Astrocyte of the spinal cord (primary cell): Measurements from ENCODE around the gene ARL4A.
A peak's percentile ranks its signal among the peaks of the same experiment; 100 is the strongest.
"Not testable (repeated sequence)": the region's sequence is repeated elsewhere in the genome, so short reads cannot be mapped to it uniquely, and the experiment has no call there.

ENCODE experiments used
- DNase-seq: peaks from one replicate; pipeline ENCODE4 v3.0.0; 2011; ENCODE audit warnings: low read depth, low spot score
- H3K4me3 ChIP-seq: 2 replicates; pipeline ENCODE4 v1.5.1; 2011; ENCODE audit warnings: low read depth, mild to moderate bottlenecking, low read length, moderate library complexity
- in situ Hi-C: cut with HindIII; loops from 2 replicates; pipeline ENCODE4 v1.10.0; 2017; ENCODE audit warnings: low sequenced_read_pairs
- TF ChIP-seq, protein P1 (sequence below): IDR thresholded peaks from 2 replicates; pipeline ENCODE4 v1.5.1; 2012; ENCODE audit warnings: low read depth, mild to moderate bottlenecking, low read length, inconsistent platforms

The ARL4A gene

DNA sequence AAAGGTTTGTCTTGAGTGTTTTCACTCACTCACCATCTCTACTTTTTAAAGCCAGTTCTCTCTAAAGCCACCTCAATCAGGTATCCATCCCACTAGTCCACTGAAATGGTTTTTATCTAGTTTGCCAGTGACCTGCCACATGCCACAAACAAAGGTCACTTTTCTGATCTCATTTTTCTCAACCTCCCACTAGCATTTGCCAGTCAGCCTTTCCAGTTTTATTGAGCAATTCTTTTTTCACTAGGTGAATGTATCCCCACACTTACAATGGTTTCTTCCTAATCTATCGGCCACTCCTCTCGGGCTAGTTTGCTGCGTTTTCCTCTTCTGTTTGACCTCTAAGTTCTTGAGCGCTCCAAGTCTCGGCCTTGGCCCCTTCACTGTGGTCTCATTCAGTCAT lies 44.9 kb upstream of the ARL4A start:
- TF ChIP-seq, protein P1, sequence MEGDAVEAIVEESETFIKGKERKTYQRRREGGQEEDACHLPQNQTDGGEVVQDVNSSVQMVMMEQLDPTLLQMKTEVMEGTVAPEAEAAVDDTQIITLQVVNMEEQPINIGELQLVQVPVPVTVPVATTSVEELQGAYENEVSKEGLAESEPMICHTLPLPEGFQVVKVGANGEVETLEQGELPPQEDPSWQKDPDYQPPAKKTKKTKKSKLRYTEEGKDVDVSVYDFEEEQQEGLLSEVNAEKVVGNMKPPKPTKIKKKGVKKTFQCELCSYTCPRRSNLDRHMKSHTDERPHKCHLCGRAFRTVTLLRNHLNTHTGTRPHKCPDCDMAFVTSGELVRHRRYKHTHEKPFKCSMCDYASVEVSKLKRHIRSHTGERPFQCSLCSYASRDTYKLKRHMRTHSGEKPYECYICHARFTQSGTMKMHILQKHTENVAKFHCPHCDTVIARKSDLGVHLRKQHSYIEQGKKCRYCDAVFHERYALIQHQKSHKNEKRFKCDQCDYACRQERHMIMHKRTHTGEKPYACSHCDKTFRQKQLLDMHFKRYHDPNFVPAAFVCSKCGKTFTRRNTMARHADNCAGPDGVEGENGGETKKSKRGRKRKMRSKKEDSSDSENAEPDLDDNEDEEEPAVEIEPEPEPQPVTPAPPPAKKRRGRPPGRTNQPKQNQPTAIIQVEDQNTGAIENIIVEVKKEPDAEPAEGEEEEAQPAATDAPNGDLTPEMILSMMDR = no peak
- in situ Hi-C loops = no loop called here
- H3K4me3 ChIP-seq = no peak overlapping the region
- no peak for DNase-seq

DNA sequence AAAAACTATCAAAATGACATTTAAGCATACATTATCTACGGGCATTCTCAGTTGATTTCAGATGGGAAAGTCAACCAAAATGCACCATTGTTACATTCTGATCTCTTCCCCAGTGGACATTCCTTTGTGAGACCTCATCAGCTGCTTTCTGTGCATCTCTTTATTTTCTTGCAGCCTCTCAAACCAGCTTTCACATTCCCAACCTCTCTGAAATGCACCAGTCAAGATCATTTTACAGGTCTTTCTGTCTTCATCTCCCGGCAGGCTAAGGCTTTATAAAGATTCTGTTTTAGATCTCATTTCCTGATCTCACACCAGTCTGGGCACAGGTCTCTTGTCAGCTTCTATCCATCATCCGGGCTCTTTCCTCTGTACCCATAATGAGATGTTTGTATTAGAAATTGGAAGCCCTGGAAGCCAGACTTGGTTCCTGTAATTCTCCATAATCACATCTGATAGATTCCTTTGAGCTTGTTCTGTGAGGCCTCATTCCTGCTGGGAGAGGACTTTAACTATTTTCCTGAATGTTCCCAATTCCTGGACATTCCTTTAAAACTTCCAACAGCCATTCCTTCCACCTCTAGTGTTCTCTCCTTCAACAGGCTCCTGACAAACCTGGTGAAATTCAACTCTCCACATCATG lies 44.3 kb upstream of the ARL4A start:
- H3K4me3 ChIP-seq = no peak overlapping the region
- DNase-seq = peak; percentile 41
- TF ChIP-seq, protein P1 = no peak
- in situ Hi-C loops = no loop called here

DNA sequence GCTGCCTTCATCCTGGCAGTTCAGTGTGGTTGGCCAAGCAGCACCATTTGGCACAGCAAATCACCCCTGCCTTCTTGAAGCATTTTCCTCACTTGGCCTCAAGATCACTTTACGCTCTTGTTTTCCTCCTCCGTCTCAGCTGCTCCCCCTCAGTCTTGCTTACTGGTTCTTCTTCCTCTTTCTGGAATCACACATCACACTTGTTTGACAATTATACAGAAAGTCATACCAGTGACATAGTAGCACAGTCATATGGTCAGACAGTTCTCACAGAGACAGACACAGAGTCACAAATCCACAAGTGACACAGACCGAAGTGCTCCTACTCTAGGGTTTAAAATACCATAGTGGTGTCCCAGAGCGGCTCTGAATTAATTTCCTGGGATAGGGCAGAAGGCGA lies 43.8 kb upstream of the ARL4A start:
- DNase-seq = no peak
- TF ChIP-seq, protein P1 = no peak
- no peak overlapping the region for H3K4me3 ChIP-seq
- in situ Hi-C loops = no loop called here

DNA sequence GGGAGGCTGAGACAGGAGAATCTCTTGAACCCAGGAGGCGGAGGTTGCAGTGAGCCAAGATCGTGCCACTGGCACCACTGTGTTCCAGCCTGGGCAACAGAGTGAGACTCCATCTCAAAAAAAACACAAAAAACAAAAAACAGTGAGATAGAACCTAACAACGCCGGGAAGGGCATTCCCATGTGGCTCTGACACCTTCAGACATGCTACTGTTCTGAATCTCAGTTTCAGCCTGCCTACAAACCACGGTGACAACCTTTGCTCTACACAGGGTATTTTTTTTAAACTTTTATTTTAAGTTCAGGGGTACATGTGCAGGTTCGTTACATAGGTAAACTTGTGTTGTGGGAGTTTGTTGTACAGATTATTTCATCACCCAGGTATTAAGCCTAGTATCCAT lies 42.2 kb upstream of the ARL4A start:
- DNase-seq, in situ Hi-C loops, H3K4me3 ChIP-seq: not testable (repeated sequence)

DNA sequence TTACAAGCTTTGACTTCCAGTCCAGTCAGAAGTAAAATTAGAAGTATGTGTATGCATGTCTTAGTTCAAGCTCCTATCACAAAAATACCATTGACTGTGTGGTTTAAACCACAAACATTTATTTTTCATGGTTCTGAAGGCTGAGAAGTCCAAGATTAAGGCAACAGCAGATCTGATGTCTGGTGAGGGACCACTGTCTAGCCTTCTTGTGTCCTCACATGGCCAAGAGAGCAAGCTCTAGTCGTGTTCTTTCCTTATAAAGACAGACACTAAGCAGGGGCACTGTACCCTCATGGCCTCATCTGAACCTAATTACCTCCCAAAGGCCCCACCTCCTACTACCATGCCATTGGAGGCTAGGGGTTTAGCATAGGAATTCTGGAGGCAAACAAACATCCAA lies 41.3 kb upstream of the ARL4A start:
- TF ChIP-seq, protein P1 = no peak
- in situ Hi-C loops = no loop called here
- H3K4me3 ChIP-seq = no peak overlapping the region
- DNase-seq = peak; percentile 55

DNA sequence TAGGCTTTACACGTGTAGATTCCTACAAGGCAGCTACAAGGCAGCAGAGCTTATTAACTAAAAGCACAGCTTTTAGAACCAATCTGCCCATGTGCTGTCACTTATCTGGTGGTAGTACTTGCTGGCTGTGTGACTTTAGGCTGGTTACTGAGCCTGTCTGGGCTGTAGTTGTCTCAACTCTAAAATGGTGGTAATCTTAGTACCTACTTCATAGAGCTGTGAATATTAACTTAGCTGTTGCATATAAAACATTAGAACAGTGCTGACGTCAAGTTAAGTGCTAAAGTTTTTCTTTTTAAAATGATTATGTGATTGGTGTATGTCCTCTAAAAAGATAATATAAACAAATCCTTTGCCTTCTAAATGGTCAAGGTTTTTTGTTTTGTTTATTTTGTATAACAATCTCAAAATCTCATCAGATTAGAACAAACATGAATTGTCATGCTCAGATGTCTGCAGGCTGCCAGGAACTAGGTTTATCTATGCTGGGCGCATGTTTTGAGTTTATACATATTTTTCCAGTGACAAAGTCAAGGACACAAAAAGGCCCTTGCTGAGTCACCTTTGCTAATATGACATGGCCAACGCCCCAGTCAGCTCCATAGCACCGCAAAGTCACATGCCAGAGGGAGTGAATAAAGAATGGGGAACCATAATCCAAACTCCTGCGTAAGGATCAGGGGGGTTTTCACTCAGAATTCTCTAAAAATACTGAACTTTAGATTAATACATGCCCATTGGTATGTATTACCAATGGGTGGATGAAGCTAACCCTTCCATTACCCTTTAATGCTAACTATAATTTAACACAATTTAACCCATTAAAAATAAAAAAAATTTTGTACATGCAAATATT lies 39.8 kb upstream of the ARL4A start:
- in situ Hi-C loops = no loop called here
- H3K4me3 ChIP-seq = no peak overlapping the region
- peak; percentile 62 for DNase-seq
- TF ChIP-seq, protein P1 = no peak

DNA sequence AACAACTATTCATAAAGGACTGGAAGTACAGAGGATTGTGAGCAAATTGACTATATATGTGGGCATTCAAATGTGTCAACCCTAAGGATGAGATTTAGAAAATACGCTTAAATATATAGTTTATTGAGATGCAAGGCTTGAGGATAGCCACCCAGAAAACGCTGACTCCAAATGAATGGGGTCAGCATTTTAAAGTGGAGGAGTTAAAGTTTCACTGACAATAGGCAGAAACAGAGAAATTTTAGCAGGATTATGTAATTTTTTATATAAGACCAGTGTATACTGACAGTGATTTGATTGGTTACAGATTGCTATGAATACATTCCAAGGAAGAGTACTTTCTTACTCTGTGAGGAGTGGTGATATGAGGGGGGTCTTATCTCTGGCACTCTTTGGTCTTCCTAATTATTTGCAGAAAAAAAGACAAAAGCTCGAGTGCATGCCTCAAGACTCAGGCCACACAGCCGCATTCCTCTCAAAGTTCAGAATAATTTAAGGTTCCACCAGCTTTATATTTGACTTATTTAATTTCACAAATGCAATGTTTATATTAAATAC lies 38.6 kb upstream of the ARL4A start:
- TF ChIP-seq, protein P1 = no peak
- H3K4me3 ChIP-seq = no peak overlapping the region
- no peak for DNase-seq
- in situ Hi-C loops = no loop called here
